Cardiac septum (tissue), 1 donor: ENCODE data around the gene LIG3. TPM values are rescaled to one million over a fixed set of nuclear protein-coding genes. Genes with fewer than 3 reads are reported as not detected.
A peak's percentile ranks its signal among the peaks of the same experiment; 100 is the strongest.
"Not testable (repeated sequence)": the region's sequence is repeated elsewhere in the genome, so short reads cannot be mapped to it uniquely, and the experiment has no call there.

Source experiments
- DNase-seq: peaks from one replicate; pipeline ENCODE4 v3.0.0-alpha.2; 2020; ENCODE audit warnings: low spot score
- intact Hi-C: fragments of 100-400 bp; cut with DNase I; formaldehyde crosslinking; loops from one replicate; pipeline ENCODE4 v1.14.0; 2022
- total RNA-seq: library from RNA; stranded (reverse); fragmentation: NEBNext Ultra II Directional; extraction: Animal tissue kit (Norgen Biotek cat#: 25700); gene quantifications from one replicate; pipeline ENCODE4 v1.2.1, GENCODE V29; 2021
- donor health status: DM: no; HTN: no; CAD: no.

LIG3 gene
- total RNA-seq, 1 donor from 2014 or later = 20.1 TPM

DNA sequence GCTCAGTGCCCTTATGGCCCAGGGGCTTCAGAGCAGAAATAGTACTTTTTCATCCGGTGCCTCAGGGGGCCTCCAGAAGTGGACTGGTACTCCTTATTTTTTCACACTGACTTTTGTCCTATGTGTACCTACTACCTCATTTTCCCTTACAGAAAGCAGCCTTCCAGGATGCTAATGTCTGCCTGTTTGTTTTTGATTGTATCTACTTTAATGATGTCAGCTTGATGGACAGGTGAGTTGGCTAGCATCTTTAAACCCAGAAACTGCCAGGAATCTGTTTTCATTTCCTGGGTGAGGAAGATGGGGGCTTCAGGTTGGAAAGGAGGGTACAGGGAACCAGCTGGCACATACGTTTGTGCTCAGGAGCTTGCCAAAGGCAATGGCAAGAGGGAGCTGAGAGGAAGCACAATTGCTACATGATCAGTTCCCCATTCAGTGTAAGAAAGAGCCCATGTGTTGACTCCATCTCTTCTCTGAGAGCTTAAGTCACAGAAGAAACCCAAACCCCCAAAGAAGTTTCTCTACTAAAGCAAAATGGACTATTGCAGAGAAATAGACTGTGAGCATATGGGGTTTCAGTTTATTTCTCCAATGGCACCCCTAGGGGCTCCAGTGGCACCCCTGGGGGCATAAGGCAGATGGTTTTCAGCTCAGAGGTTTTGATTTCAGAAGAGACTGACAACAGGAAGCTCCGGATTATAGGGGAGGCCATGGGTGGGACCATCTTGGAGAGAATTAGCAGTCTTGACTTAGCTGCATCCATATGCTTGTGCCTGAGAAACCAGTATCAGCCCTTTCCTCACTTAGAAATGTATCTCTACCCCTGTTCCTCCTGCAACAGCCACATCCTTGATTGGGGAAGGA, 16.3 kb downstream of the LIG3 start:
- intact Hi-C loops = loop anchor here (2.0 to 5.0 kb wide), 3 partner anchors 66 to 122 kb away; partner anchors contain the start of genes RAD51D and RFFL
- DNase-seq = no peak

DNA sequence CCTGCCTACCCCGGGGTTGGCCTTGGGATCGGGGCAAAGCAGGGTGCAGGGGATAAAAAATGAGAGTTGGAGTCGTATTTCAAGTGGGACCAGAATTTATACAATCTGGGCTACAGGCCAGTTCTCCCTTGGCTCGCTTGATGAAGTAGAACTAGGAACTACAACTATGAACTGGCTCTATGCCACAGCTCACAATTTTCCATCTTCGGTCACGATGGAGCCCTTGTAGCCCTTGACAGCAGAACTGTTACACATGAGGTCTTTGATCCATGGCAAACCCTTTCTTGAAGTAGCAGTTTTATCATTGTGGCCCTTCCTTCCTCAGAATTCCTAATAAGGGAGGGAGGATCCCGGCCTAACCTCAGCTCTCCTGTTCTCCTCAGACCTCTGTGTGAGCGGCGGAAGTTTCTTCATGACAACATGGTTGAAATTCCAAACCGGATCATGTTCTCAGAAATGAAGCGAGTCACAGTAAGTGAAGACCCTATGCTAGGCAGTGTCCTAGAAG, 17.1 kb downstream of the LIG3 start:
- DNase-seq = no peak
- intact Hi-C loops = loop anchor here (2.0 to 5.0 kb wide), 3 partner anchors 65 to 121 kb away; partner anchors contain the start of genes RAD51D and RFFL

DNA sequence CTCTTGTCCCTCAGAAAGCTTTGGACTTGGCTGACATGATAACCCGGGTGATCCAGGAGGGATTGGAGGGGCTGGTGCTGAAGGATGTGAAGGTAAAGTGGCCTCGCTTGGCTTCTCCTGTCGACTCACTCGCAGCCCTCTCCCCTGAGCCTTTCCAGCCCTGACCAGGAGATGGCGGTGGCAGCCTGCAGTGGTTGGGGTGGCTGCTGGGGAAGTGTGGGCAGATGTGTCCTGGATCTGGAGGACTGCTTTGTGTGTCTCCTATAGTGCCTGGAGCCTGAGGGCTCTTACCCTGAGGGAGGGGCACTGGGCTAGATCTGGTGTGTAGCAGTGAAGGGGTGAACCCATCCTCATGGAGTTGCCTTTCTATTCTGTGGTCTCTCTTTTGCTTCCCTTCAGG, 17.9 kb downstream of the LIG3 start:
- intact Hi-C loops = loop anchor here (5.0 kb wide), 1 partner anchor 64 kb away; the partner anchor contains the start of gene RFFL
- DNase-seq = peak; percentile 93

DNA sequence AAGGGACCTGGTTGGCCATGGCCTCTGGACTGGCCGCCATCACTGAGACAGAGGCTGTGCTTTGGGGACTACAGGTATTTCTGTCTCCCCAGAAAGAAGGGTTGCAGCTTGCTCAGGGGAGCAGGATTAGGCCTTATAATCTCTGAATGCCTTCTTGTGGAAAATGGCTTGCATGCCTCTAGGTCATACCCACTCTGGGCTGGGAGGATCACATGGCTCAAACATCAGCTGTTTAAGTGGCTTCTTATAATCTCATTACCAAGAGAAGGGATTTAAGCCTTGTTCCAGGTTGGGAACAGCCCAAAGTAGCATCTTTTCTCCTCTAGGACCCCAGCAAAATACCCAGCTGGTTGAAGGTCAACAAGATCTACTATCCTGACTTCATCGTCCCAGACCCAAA, 19.1 kb downstream of the LIG3 start:
- intact Hi-C loops = loop anchor here (5.0 kb wide), 1 partner anchor 63 kb away; the partner anchor contains the start of gene RFFL
- DNase-seq = no peak

DNA sequence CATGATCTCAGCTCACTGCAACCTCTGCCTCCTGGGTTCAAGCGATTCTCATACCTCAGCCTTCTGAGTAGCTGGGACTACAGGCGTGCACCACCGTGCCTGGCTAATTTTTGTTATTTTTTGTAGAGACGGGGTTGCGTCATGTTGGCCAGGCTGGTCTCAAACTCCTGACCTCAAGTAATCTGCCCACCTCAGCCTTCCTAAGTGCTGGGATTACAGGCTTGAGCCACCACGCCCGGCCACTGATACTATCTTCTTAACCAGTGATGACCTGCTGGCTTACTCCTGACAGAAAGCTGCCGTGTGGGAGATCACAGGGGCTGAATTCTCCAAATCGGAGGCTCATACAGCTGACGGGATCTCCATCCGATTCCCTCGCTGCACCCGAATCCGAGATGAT, 20.7 kb downstream of the LIG3 start:
- intact Hi-C loops, DNase-seq: not testable (repeated sequence)

DNA sequence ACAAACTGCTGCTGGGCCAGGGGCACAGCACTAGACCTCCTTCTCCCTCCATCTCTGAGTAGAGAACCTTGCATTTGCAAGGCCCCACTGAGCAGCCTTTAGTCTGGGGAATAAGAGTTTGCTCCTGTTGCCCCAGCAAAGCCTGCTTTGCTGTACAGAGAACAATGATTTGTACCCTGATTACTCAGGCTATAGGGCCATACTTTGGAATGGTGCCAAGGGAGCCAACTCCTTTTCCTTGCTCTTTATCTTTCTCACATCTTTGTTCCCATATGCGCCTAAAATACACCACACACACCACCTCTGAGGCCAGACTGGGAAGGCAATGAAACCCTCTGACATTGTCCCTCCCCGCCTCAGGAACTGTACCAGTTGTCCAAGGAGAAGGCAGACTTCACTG, 21.2 kb downstream of the LIG3 start:
- intact Hi-C loops = no loop called here
- DNase-seq = no peak

DNA sequence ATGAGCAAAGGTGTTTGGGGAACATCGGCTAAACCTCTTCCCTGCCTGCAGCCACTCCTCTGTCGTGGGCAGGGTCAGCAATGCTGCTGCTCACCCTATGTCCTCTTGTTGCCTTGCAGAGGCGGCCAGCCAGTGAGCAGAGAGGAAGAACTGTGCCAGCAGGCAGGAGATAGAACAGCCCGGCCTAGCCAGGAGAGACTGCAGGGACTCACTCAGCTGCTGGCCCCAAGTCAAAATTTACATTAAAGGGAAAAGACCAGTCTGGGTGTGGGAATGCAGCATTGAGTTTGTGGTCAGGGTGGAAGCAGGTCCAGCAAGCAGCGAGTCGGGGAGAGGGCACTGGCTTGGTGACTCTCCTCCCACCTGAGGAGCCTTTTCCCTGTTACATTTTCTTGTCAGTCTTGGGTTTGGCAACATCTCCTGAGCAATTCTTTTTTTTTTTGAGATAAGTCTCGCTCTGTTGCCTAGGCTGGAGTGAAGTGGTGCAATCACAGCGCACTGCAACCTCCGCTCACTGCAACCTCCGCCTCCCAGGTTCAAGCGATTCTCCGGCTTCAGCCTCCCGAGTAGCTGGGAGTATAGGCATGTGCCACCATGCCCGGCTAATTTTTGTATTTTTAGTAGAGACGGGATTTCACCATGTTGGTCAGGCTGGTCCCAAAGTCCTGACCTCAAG, 22.7 kb downstream of the LIG3 start:
- intact Hi-C loops = no loop called here

DNA sequence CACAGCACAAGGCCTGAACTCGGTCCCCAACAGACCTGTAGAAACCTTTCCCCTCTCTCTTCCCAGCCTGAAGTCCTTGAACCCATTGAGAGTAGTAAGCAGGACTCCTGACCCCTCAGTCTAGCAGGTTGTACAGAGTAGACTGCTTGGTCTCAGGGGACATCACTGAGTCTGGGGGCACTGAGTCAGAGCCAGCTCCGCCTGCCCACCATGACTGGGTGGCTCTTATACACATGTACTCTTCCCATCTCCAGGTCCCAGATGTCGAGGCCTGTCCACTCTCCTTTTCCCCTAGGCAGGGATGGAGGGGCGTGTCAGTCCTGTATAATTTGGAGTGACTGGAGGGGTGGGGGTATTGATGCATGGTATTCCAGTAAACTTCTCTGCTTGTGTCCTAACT, 23.5 kb downstream of the LIG3 start:
- intact Hi-C loops = no loop called here
- no peak for DNase-seq

More for the DNA sequence above, 22.7 kb downstream of the LIG3 start:
- DNase-seq = no peak

DNA sequence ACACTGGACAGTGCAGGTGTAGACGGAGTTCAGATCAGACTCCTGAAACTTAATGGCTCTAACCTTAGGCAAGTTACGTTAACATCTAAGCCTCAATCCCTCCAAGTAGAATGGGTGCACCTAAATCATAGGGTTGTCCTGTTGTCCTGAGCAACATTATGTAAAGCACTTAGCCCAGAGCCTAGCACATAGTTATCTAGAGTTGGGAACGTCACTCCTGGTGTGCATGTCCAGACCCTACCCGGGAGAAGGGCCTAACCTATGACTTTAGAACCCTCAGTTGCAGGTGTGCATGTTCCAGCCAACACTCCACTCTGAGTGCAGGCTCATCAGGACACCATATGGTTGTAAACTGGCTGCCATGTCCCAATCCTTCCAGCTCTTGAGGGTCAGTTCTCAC, 26.0 kb downstream of the LIG3 start:
- DNase-seq = no peak
- intact Hi-C loops = no loop called here

DNA sequence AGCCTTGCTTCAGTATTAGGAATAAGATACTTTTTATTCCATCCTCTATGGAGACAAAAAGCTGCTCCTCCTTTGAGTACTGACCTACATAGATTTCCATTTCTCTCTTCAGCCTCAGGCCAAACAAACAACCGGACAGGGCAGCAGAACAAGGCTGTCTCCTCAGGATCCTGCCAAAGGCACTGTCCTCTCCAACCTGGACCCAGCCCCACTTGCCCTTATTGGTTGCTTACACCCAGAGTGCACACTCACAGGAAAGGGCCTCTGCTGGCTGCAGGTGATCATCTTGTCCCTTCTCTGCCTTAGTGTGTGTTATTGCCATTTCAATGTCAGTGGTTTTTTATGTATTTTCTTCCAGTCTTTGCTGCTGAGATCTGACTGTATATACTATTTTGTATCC, 26.6 kb downstream of the LIG3 start:
- intact Hi-C loops = no loop called here
- no peak for DNase-seq

DNA sequence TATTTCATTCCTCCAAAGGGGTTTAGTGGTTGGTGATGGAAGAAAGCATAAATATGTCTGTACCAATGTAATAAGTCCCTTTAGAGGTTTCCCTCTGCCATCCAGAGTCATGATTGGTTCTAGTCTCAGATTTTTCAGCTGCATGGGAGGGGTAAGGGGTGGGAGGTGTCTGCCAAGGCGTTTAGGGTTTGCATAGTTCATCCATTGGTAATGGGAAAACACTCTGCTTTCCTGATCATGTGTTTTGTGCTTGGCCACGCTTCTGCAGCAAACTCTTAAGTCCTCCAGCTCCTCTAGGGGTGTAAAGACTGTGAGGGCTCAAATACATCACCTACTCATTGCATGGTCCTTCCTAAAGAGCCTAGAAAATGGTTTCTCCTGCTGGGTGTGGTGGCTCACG, 29.8 kb downstream of the LIG3 start:
- DNase-seq = no peak
- intact Hi-C loops = no loop called here

DNA sequence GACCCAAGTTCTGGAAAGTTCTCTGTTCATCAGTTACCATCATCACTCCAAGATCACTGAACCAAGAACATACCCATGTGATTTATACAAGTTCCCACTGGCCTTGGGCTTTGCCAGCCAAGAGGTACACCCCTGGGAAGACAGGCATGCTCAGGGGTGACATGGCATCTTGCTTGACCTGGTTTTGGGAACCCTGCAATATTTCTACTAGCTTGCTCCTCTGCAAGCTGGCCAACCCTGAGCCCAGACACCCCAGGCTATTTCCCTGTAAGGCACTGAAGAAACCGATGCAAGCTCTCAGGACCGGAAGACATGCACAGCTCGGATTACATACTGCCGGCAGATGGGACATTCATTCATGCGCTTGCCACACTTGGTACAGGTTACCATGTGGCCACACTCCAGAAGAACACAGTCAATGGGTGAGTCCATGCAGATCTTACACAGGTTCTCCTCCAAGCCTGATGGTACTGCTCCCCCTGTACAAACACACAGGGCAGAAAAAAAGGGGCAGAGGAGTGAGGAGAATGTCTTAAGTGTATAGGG, 31.4 kb downstream of the LIG3 start:
- intact Hi-C loops = no loop called here
- DNase-seq = no peak

DNA sequence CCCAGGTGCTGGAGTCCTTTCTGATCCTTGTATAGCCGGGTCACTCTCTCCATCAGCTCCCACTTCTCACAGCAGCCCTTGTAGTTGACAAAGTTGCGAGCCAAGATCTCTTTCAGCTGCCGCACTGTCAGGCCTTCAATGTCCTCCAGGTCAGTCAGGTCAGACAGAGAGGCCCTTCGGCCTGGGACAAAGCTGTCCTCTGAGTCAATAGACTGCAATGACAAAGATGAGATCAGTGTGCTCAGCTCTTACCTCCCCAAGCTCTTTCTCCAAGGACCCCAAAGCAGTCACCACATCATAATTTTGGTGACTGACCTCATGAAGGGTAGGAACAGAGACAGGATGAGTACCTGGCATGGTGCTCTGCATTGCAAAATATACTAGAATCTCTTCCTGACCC, 36.1 kb downstream of the LIG3 start:
- intact Hi-C loops = no loop called here
- no peak for DNase-seq

DNA sequence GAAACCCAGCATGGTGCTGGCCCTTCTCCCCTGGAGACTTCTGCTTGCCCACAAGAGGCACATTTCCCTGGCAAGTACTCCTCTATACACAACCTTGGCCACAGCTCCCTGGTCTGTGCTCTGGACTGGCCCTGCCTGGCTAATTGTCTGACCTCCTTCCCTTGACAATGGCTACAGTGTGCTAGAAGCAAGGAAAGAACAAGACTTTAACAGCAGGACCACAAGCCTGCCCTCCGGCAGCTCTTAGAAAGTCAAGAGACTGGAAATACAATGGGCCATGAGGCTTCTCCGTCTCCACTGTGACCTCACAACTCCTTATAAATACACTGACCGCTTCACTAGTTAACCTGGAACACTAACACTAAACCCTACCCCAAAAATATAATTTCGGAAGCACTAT, 36.7 kb downstream of the LIG3 start:
- intact Hi-C loops = no loop called here
- DNase-seq = no peak

DNA sequence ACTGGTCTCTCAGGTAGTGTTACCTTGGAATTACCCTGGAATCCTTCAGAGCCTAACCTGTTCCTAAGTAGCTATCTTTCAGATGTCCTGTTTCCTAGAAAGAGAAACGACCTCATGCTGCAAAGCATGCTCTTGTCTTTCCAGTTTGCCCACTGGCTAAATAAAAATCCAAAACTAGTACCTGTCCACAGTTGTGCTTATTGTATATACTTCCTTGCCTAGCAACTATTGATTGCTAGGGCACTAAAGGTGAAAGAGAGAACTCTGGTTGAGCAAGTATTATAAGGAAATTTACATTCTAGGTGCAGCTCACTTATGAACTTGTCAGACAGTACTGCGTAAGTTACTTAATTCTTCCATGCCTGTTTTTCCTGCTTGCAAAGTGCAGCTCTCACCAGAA, 38.5 kb downstream of the LIG3 start:
- DNase-seq = no peak
- intact Hi-C loops = no loop called here

DNA sequence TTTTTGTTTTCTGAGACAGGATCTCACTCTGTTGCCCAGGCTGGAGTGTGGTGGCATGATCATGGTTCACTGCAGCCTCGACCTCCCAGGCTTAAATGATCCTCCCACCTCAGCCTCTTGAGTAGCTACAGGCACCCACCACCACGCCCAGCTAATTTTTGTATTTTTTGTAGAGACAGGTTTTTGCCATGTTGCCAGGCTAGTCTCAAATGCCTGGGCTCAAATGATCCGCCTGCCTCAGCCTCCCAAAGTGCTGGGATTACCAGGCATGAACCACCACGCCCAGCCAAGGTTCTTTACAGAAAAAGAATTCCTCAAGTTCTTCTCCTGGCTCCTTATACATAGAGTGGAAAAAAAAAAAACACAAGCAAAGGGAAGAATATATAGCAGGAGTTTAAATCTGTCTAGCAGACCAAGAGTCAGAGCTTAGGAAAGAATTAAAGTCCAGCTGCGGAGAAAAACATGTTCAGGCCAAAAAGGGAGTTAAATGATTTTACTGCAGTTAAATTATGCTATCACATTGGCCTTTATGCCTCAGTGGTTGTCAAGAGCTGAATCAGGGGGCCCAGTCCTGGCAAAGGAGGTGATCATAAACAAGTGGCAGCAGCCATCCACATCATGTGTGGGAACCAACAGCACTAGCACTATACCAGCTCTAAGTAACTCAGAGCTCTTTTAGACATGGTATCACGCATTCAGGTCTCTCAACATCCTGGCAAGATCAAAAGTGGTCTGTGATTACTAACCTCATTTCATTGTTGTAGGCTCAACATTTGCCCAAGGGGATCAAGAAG, 39.3 kb downstream of the LIG3 start:
- DNase-seq = no peak
- intact Hi-C loops = loop anchor here (5.0 kb wide), 1 partner anchor 68 kb away; no protein-coding TSS in a partner anchor

DNA sequence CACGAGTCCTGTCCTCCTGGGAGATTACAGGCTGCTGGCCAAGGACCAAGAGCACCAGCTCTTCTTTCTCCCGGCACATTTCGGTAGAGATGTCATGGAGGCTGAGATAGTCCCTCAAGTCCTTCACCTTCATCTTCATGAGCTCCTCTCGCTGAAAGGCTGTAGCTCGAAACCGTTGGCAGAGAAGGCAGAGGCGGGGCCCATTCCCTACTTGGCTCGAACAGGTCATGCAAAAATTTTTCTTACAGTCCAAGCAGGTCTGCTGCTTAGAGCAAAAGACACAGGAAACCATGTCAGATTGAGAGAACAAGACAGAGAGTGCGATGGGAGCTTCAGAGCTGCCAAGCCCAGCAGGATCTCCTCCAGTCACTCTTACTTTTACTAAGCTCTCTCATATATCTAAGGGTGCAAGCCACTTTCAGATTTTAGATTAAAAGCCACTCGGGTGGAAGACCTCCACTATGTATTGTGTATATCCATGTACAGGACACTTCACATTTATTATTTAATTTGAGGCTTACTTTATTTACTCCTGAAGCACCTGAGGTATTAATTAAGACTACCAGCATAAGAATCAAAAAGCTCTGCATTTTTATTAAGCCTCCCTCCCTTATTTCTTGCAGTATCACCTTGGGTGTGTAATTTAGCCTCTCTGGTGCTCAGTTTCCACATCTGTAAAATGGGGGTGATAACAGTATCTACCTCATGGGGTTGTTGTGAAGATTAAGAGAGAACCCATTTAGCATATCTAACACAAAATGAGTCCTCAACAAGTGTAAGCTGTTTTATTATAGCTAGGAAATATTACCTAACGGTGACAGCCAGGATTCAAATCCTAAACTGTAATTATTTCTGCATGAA, 41.4 kb downstream of the LIG3 start:
- no peak for DNase-seq
- intact Hi-C loops = loop anchor here (5.0 kb wide), 1 partner anchor 66 kb away; no protein-coding TSS in a partner anchor

DNA sequence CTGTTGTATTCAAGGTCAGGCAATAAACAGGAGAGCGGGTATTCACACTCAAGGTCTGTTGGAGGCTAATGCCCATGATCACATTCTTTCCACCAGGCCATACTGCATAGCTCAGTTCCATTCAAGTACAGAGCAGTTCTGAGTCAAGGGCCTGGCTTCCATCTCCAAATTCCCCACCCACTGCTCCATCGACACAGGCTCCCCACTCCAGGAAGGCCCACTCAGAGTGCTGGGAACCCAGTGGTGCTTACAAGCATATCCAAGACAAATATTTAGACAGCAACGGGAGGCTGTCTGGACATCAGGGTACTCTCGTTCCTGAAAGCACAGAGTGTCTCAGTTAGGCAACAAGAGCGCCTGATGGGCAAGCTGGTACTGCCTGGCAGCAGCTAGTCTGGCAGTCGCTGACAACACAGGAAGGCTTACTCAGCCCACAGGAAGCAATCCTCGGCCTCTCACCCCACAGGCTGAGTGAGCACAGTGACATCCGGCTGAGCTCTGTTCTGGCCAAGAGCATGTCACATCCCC, 42.3 kb downstream of the LIG3 start:
- DNase-seq = peak; percentile 87
- intact Hi-C loops = loop anchor here (5.0 kb wide), 1 partner anchor 65 kb away; no protein-coding TSS in a partner anchor
